Urinary bladder (tissue), 4 donors: ENCODE data around the gene FHIT. TPM values are rescaled to one million over a fixed set of nuclear protein-coding genes. Genes with fewer than 3 reads are reported as not detected.
"Not testable (repeated sequence)": the region's sequence is repeated elsewhere in the genome, so short reads cannot be mapped to it uniquely, and the experiment has no call there.

Experiments used
- DNase-seq: peaks from one replicate; pipeline ENCODE4 v3.0.0-alpha.2; 2015; ENCODE audit errors: extremely low spot score
- H3K27ac ChIP-seq: one replicate; pipeline ENCODE4 v1.5.1; 2013; ENCODE audit warnings: low read depth, mild to moderate bottlenecking, moderate library complexity
- H3K36me3 ChIP-seq: one replicate; pipeline ENCODE4 v1.6.1; 2013; ENCODE audit warnings: mild to moderate bottlenecking, moderate library complexity; ENCODE audit not compliant: insufficient read depth
- H3K4me1 ChIP-seq: one replicate; pipeline ENCODE4 v1.6.1; 2013; ENCODE audit warnings: mild to moderate bottlenecking, moderate library complexity; ENCODE audit not compliant: insufficient read depth
- H3K4me3 ChIP-seq: one replicate; pipeline ENCODE4 v1.5.1; 2013; ENCODE audit warnings: low read depth, low read length
- WGBS: extraction: QIAGEN DNeasy Blood & Tissue Kit; methylation state at CpG from one replicate; pipeline ENCODE4 v1.1.7; 2013; 5-methylcytosine and 5-hydroxymethylcytosine counted together
- polyA plus RNA-seq: library from polyadenylated mRNA; stranded (reverse); fragments of 200-250 nt; gene quantifications from one replicate; pipeline ENCODE4 v1.2.3, GENCODE V29; 2013
- total RNA-seq: library from RNA; depleted of rRNA; stranded (reverse); fragments of >200 nt; gene quantifications from one replicate; pipeline ENCODE4 v1.2.3, GENCODE V29; 2014
- donor health status: healthy with polysubstance abuse.
- donor health status: healthy.

Gene FHIT
- total and polyA plus RNA-seq, 2 donors = 4.5 to 7.4 TPM

- DNase-seq = no peak
- 87% methylated on average over 1 of the region's 1 CpG for WGBS
- Histone ChIP-seq H3K36me3 (no peaks in the 10 kb centered on the region), H3K27ac (no peak overlapping the region), H3K4me3 (no peak overlapping the region), H3K4me1 (no peaks in the 10 kb centered on the region)
Observed at GRCh38 chr3:61035573-61035972, 215.7 kb downstream of the FHIT start.

DNA sequence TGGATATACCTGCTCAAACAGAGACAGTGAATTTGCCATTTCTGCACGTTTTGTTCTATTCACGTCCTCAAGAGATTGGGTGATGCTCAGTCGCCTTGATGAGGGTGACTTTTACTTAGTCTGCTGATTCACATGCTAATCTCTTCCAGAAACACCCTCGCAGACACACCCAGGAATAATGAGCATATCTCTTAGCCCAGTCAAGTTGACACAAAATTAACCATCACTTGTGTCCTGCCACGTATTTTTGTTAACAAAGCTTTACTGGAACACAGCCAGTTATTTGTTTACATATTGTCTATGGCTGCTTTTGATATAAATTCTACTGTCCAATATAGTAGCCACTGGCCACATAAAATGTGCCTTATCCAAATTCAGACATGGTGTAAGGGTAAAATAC, 218.3 kb downstream of the FHIT start:
- WGBS = 82% methylated on average over 5 of the region's 5 CpGs
- Histone ChIP-seq H3K36me3 (no peaks in the 10 kb centered on the region), H3K4me1 (no peaks in the 10 kb centered on the region), H3K27ac (no peak overlapping the region), H3K4me3 (no peak overlapping the region)
- DNase-seq = no peak

DNA sequence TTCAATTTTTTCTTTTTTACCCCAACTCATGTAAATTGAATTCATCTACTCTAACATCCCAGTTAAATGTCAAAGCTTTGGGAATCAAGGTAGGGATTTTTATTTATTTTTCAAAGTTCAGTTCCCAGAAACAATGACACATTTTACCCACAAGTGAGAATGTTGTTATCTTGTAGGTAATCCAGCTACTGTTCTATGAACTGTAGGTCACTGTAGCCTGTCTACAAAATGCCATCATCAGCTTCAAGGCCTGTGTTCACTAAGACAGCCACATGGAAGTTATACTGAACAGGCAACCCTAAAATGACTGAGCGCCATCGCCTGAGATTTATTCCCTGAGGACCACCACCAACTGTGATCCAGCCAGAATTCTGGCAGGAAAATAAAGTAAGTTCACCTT, 219.7 kb downstream of the FHIT start:
- 92% methylated on average over 2 of the region's 2 CpGs for WGBS
- no peak overlapping the region for H3K4me3 ChIP-seq
- H3K36me3 ChIP-seq = no peaks in the 10 kb centered on the region
- no peak for DNase-seq
- no peaks in the 10 kb centered on the region for H3K4me1 ChIP-seq
- H3K27ac ChIP-seq = no peak overlapping the region

DNA sequence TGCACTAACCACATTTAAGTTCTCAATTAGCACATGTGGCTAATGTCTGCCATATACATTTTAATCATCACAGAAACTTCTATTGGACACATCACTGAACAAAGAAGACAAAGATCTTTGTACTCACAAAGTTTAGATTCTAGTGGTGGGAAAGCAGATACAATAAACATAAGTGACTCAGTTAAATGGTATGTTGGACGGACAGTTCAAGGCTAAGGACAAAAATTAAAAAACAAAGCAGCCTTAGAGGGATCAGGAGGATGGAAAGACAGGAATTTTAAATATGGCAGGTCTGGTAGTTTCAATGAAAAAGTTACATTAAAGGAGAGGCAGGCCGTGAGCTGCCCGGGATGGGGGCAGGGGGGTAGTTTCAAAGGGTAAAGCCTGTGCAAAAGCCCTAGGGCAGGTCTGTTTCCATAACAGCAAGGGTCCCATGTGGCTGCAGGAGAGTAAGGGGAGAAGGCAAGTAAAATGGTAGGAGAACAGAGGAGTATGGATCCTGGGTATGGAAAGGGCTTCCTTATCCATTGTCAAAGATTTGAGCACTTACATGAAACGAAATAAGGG, 220.7 kb downstream of the FHIT start:
- H3K4me3 ChIP-seq = no peak overlapping the region
- H3K4me1 ChIP-seq = no peaks in the 10 kb centered on the region
- DNase-seq = no peak
- no peaks in the 10 kb centered on the region for H3K36me3 ChIP-seq
- no peak overlapping the region for H3K27ac ChIP-seq
- WGBS = 75% methylated on average over 4 of the region's 4 CpGs

DNA sequence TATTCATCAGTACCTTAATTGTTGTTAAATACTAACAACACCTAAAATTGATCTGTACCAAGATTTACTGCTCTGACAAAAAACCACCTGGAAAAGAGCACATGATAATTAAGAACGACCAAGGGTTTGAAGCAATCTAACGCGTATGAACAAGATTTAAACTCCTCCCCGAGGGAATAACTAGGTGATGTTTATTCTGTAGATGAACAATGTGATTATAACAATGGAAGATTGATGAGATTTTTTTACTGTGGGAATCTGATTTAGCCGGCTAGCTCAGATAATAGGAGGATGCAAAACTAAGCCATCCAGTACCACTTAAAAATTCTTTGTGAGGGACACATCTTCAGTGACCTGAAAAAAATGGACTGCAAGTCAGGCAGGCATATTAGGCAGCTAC, 222.1 kb downstream of the FHIT start:
- no peak overlapping the region for H3K4me3 ChIP-seq
- WGBS = 73% methylated on average over 5 of the region's 5 CpGs
- DNase-seq = no peak
- no peaks in the 10 kb centered on the region for H3K4me1 ChIP-seq
- H3K36me3 ChIP-seq = no peaks in the 10 kb centered on the region
- H3K27ac ChIP-seq = no peak overlapping the region

- H3K4me1 ChIP-seq = no peaks in the 10 kb centered on the region
- no peak overlapping the region for H3K27ac ChIP-seq
- WGBS = 71% methylated on average over 1 of the region's 1 CpG
- H3K36me3 ChIP-seq = no peaks in the 10 kb centered on the region
- no peak overlapping the region for H3K4me3 ChIP-seq
- no peak for DNase-seq
Observed at GRCh38 chr3:61018807-61019206, 232.4 kb downstream of the FHIT start.

DNA sequence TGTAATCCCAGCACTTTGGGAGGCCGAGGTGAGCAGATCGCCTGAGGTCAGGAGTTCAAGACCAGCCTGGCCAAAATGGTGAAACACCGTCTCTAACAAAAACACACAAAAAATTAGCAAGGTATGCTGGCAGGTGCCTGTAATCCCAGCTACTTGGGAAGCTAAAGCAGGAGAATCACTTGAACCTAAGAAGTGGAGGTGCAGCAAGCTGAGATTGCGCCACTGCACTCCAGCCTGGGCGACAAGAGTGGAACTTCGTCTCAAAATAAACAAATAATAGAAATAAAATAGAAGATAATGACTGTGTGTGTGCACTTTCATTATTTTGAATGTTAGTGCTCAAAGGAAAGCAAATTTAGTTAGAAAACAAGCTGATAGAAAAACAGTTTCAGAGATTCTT, 234.2 kb downstream of the FHIT start:
- H3K4me1 ChIP-seq, H3K36me3 ChIP-seq, H3K4me3 ChIP-seq, DNase-seq, H3K27ac ChIP-seq: not testable (repeated sequence)
- WGBS = 94% methylated on average over 6 of the region's 6 CpGs

GRCh38 chr3:61015859-61016258, 235.4 kb downstream of the FHIT start:
- Histone ChIP-seq H3K27ac (no peak overlapping the region), H3K4me1 (no peaks in the 10 kb centered on the region), H3K4me3 (no peak overlapping the region), H3K36me3 (peaks cover 2% of the 10 kb centered on the region)
- 78% methylated on average over 1 of the region's 1 CpG for WGBS
- no peak for DNase-seq

DNA sequence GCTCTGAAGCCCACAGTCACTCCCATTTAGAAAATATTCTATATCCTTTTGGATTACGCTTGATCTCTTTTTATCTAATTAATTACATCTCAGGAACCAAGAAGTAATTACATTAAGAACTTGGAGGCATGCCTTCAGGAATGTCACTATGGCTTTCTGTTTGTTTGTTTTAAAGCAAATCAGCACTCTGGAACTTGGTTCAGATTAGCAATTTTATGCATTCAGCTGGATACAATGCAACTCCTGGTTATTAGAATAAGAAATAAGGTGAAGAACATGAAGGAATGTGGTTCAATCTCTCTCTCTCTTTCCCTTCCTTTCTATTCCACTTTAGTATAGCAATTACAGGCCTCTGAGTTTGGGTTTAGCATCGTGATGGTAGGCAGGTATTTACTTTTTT, 235.8 kb downstream of the FHIT start:
- DNase-seq = no peak
- Histone ChIP-seq H3K4me3 (no peak overlapping the region), H3K36me3 (peaks cover 2% of the 10 kb centered on the region), H3K27ac (no peak overlapping the region), H3K4me1 (no peaks in the 10 kb centered on the region)
- WGBS = 75% methylated on average over 2 of the region's 2 CpGs

GRCh38 chr3:61008998-61009380, 242.3 kb downstream of the FHIT start:
- DNase-seq = no peak
- no peak overlapping the region for H3K27ac ChIP-seq
- H3K4me3 ChIP-seq = no peak overlapping the region
- 56% methylated on average over 5 of the region's 5 CpGs for WGBS
- H3K36me3 ChIP-seq = peaks cover 2% of the 10 kb centered on the region
- no peaks in the 10 kb centered on the region for H3K4me1 ChIP-seq

DNA sequence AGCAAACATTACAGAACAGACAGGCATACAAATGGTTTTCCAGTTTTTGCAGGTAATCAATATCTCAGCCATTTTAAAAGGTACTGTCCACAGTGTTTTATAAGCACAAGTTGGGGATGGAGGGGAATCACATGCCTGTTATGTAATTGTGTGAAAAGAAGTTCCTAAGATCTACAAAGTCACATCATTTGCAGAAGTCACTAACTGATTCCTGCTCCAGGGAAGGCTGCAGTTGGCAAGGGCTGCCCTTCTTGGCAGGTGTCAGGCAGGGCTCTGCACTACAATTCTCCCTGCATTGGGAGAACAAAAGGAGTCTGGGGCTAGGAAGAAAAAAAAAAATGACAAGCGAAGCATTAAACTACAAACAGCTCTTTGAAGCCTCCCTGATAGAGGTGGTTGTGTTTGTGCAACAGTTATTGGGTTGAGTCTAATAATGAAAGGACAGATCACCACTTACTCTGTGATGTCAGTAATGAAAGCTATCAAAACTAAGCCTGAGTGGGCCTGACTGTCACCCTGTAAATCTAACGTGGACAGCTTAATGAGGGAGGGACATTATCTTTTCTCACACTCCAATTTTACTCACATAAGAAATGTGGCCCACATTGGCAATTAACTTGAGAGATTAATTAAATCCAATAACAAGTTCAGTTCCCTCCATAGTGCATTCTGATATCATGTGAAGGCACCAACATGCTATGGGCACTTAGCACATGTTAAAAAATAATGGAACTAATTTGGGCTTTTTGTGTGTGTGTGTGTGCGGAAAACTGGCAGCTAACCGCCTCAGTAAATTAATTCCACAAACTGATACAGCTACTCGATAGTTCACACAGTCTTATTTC, 242.9 kb downstream of the FHIT start:
- H3K36me3 ChIP-seq = peaks cover 2% of the 10 kb centered on the region
- no peak overlapping the region for H3K4me3 ChIP-seq
- no peak for DNase-seq
- 92% methylated on average over 5 of the region's 5 CpGs for WGBS
- no peak overlapping the region for H3K27ac ChIP-seq
- no peaks in the 10 kb centered on the region for H3K4me1 ChIP-seq

- no peak overlapping the region for H3K4me3 ChIP-seq
- DNase-seq = no peak
- WGBS = 87% methylated on average over 4 of the region's 4 CpGs
- H3K4me1 ChIP-seq = no peaks in the 10 kb centered on the region
- H3K36me3 ChIP-seq = no peaks in the 10 kb centered on the region
- no peak overlapping the region for H3K27ac ChIP-seq
Observed at GRCh38 chr3:61005591-61005990, 245.7 kb downstream of the FHIT start.

DNA sequence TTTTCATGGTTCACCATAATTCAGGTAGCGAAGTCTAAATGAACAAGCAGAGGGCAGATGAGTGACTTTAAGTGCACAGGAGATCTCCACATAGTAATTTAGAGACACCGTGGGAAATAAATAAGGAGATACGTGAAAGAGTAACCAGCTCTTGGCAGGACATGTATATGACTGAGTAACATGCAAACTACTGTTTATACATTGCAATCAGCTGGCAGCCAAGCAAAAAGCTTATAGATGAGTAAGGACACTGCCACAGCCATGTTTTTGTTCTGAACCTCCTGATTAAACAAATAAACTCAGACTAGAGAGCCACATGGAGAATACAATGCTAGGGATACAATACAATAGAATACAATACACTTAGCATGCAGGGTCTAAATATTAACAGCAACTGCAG, 252.4 kb downstream of the FHIT start:
- 70% methylated on average over 3 of the region's 3 CpGs for WGBS
- no peak overlapping the region for H3K27ac ChIP-seq
- DNase-seq = no peak
- no peaks in the 10 kb centered on the region for H3K4me1 ChIP-seq
- no peak overlapping the region for H3K4me3 ChIP-seq
- no peaks in the 10 kb centered on the region for H3K36me3 ChIP-seq

- 66% methylated on average over 5 of the region's 5 CpGs for WGBS
- Histone ChIP-seq H3K4me3 (no peak overlapping the region), H3K36me3 (no peaks in the 10 kb centered on the region), H3K27ac (no peak overlapping the region), H3K4me1 (no peaks in the 10 kb centered on the region)
- no peak for DNase-seq
Observed at GRCh38 chr3:60992395-60992794, 258.9 kb downstream of the FHIT start.
